Measurements from ENCODE around the gene GORASP1. TPM values are rescaled to one million over a fixed set of nuclear protein-coding genes. Genes with fewer than 3 reads are reported as not detected.

Gene GORASP1
- total RNA-seq, 2 donors from 2014 or later: 29.2 to 40.1 TPM

GRCh38 chr3:39100500-39100886 lies 6.9 kb downstream of the GORASP1 start:
- Mint-ChIP-seq H3K4me1 (peaks cover 27% of the 10 kb centered on the region), H3K4me3 (peak overlapping the region; percentile 19), H3K27me3 (no peaks in the 10 kb centered on the region), H3K27ac (peak overlapping the region; percentile 82), H3K36me3 (ENCODE audit: low read depth) (no peaks in the 10 kb centered on the region)
- ATAC-seq: no peak
- H3K9me3 ChIP-seq (ENCODE audit: control insufficient read depth, low read length, poor library complexity, severe bottlenecking): no peaks in the 10 kb centered on the region
- DNase-seq: no peak

- DNase-seq (no peak), ATAC-seq (no peak)
- no peak overlapping the region for H3K4me3 Mint-ChIP-seq
- no peaks in the 10 kb centered on the region for H3K36me3 Mint-ChIP-seq (ENCODE audit: low read depth)
- peak overlapping the region; percentile 82 for H3K27ac Mint-ChIP-seq
- no peaks in the 10 kb centered on the region for H3K27me3 Mint-ChIP-seq
- peaks cover 21% of the 10 kb centered on the region for H3K4me1 Mint-ChIP-seq
- H3K9me3 ChIP-seq (ENCODE audit: control insufficient read depth, low read length, poor library complexity, severe bottlenecking): no peaks in the 10 kb centered on the region
Observed at GRCh38 chr3:39099738-39100499, 7.5 kb downstream of the GORASP1 start.

DNA sequence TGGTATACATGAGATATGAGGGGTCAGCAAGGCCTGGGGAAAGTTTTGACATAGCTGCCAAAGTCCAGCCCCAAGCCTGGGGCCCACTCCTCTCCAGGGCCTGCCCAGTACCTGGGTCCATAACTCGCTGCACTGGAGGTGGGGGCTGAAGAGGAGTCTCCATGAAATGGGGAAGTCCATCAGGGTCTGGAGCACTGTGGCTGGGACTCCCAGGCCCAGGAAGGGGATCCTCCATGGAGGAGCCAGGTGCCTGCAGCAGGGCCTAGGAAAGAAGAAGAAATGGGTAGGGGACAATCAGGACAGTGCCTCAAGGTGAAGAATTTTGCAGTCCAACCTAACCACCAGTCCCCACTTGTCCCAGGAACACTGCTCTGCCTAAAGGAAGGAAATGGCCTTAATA lies 8.2 kb downstream of the GORASP1 start:
- Mint-ChIP-seq H3K27me3 (no peaks in the 10 kb centered on the region), H3K27ac (peak overlapping the region; percentile 80), H3K4me1 (peaks cover 17% of the 10 kb centered on the region), H3K4me3 (no peak overlapping the region), H3K36me3 (ENCODE audit: low read depth) (peaks cover under 1% of the 10 kb centered on the region)
- DNase-seq (no peak), ATAC-seq (no peak)
- H3K9me3 ChIP-seq (ENCODE audit: control insufficient read depth, low read length, poor library complexity, severe bottlenecking): no peaks in the 10 kb centered on the region

GRCh38 chr3:39098473-39099000 lies 8.9 kb downstream of the GORASP1 start:
- no peak for DNase-seq
- no peaks in the 10 kb centered on the region for H3K9me3 ChIP-seq (ENCODE audit: control insufficient read depth, low read length, poor library complexity, severe bottlenecking)
- Mint-ChIP-seq H3K27ac (no peak overlapping the region), H3K27me3 (no peaks in the 10 kb centered on the region), H3K4me1 (peaks cover 17% of the 10 kb centered on the region), H3K36me3 (ENCODE audit: low read depth) (peaks cover 3% of the 10 kb centered on the region), H3K4me3 (peak overlapping the region; percentile 31)
- ATAC-seq: no peak

DNA sequence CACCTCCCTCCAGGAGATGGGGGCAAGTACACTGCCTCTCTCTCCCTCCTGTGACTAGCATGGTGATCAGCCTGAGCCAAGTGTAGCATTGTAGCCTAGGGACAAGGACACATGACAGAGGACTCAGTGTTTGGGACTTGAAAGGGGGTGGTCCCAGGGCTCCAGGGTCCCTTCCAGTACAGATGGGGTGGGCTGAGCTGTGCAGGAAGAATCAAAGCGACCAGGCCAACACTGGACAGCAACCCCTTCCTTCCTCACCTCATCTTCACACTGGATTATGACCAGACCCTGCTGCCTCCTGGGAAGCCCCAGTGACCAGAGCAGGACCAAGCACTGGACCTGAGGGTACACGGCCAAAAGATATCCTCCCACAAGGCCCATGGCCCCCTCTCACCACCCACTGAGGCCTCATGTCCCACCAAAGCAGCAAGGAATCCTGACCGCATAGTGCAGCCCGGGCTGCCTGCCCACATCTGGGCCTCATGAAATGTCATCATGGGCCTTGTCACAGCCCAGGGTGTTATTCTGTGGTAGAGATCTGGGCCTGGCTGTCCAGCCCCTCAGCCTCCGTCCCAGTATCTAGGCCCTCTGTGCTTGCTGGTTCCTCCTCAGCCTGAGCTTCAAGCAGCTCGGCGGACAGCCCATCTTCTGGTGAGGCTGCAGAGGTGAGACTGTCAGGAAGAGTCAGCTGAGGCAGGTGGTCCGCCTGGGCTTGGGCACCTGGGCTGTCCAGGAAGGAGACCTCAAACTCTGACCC lies 9.5 kb downstream of the GORASP1 start:
- Mint-ChIP-seq H3K36me3 (ENCODE audit: low read depth) (peaks cover 3% of the 10 kb centered on the region), H3K27ac (peak overlapping the region; percentile 47), H3K4me1 (peaks cover 14% of the 10 kb centered on the region), H3K4me3 (no peak overlapping the region), H3K27me3 (no peaks in the 10 kb centered on the region)
- H3K9me3 ChIP-seq (ENCODE audit: control insufficient read depth, low read length, poor library complexity, severe bottlenecking): no peaks in the 10 kb centered on the region
- ATAC-seq (no peak), DNase-seq (no peak)

- Mint-ChIP-seq H3K4me1 (peaks cover 9% of the 10 kb centered on the region), H3K4me3 (no peak overlapping the region), H3K27me3 (no peaks in the 10 kb centered on the region), H3K27ac (peak overlapping the region; percentile 47), H3K36me3 (ENCODE audit: low read depth) (peaks cover 6% of the 10 kb centered on the region)
- DNase-seq (no peak), ATAC-seq (no peak)
- no peaks in the 10 kb centered on the region for H3K9me3 ChIP-seq (ENCODE audit: control insufficient read depth, low read length, poor library complexity, severe bottlenecking)
Observed at GRCh38 chr3:39096775-39097174, 10.7 kb downstream of the GORASP1 start.

DNA sequence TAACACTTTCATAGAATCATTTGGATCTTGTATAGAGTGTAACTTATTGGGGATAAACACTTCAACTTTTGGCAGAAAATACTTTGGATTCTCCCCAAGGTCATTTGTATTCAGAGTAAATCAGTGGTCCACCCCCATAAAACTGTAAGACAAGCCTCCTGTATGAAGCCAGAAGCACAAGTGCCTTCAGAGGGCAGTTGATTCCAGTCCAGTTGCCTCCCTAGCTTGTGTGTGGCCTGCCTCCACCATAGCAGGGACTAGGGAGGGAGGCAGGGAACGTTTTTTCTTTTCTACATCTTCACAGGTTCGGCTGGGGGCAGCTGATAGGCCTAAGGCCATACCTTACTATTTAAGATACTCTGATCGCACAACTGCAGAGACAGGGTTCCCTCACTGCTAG lies 11.6 kb downstream of the GORASP1 start:
- no peak for ATAC-seq
- H3K4me3 Mint-ChIP-seq: no peak overlapping the region
- peaks cover 3% of the 10 kb centered on the region for H3K4me1 Mint-ChIP-seq
- peaks cover 6% of the 10 kb centered on the region for H3K36me3 Mint-ChIP-seq (ENCODE audit: low read depth)
- peak overlapping the region; percentile 53 for H3K27ac Mint-ChIP-seq
- no peaks in the 10 kb centered on the region for H3K27me3 Mint-ChIP-seq
- no peak for DNase-seq
- no peaks in the 10 kb centered on the region for H3K9me3 ChIP-seq (ENCODE audit: control insufficient read depth, low read length, poor library complexity, severe bottlenecking)

- Mint-ChIP-seq H3K4me1 (peaks cover 3% of the 10 kb centered on the region), H3K4me3 (no peak overlapping the region), H3K27ac (peak overlapping the region; percentile 53), H3K36me3 (ENCODE audit: low read depth) (peaks cover 6% of the 10 kb centered on the region), H3K27me3 (no peaks in the 10 kb centered on the region)
- no peak for ATAC-seq
- no peaks in the 10 kb centered on the region for H3K9me3 ChIP-seq (ENCODE audit: control insufficient read depth, low read length, poor library complexity, severe bottlenecking)
- no peak for DNase-seq
Observed at GRCh38 chr3:39094851-39095677, 12.4 kb downstream of the GORASP1 start.

DNA sequence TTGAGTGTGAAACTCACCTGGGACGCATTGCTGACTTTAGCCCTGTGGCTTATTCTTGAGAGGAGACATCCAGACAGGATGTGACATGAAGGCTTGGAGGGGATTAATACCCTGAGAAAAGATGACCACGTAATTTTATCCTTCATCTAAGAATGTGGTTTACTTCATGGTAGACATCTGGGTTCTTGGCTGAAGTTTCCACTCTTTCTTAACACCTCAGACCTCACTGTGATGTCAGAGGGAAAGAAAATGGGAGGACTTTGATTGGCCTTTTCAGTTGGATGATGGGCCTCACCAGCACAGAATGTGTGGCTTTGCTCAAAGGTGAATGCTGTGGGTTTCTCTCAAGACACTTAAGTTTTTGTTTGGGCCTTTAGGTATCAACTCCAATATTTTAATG lies 16.5 kb downstream of the GORASP1 start:
- H3K9me3 ChIP-seq (ENCODE audit: control insufficient read depth, low read length, poor library complexity, severe bottlenecking): no peaks in the 10 kb centered on the region
- Mint-ChIP-seq H3K36me3 (ENCODE audit: low read depth) (peaks cover 10% of the 10 kb centered on the region), H3K27me3 (no peaks in the 10 kb centered on the region), H3K4me3 (no peak overlapping the region), H3K27ac (no peak overlapping the region), H3K4me1 (peaks cover 7% of the 10 kb centered on the region)
- DNase-seq (no peak), ATAC-seq (peak; percentile 18)

GRCh38 chr3:39088889-39089288 lies 18.5 kb downstream of the GORASP1 start:
- no peak for DNase-seq
- H3K27ac Mint-ChIP-seq: peak overlapping the region; percentile 49
- ATAC-seq: no peak
- no peak overlapping the region for H3K4me3 Mint-ChIP-seq
- peaks cover 8% of the 10 kb centered on the region for H3K36me3 Mint-ChIP-seq (ENCODE audit: low read depth)
- H3K9me3 ChIP-seq (ENCODE audit: control insufficient read depth, low read length, poor library complexity, severe bottlenecking): no peaks in the 10 kb centered on the region
- peaks cover 7% of the 10 kb centered on the region for H3K4me1 Mint-ChIP-seq
- H3K27me3 Mint-ChIP-seq: no peaks in the 10 kb centered on the region

GRCh38 chr3:39088456-39088855 lies 19.0 kb downstream of the GORASP1 start:
- Mint-ChIP-seq H3K27ac (peak overlapping the region; percentile 49), H3K27me3 (no peaks in the 10 kb centered on the region), H3K4me1 (peaks cover 7% of the 10 kb centered on the region), H3K36me3 (ENCODE audit: low read depth) (peaks cover 9% of the 10 kb centered on the region), H3K4me3 (no peak overlapping the region)
- peak; percentile 30 for ATAC-seq
- DNase-seq: no peak
- H3K9me3 ChIP-seq (ENCODE audit: control insufficient read depth, low read length, poor library complexity, severe bottlenecking): no peaks in the 10 kb centered on the region

DNA sequence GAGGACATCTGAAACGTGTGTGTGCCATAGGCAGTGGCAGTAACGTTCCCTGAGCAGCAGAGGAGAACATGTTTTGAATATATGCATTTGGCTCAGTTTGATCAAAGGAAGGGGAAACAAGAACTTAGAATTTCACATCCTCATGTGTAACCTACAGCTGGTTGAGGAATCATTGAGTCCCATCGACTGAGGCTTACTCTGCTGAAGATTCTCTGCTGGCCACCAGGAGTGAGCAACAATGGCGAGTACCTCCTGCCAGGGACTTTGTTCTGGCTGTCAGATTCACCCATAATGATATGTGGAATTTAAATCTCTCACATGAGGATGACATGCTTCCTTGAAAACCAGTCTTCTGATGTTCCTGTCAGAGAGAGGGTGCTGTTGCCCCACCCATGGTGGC lies 21.3 kb downstream of the GORASP1 start:
- no peak for ATAC-seq
- H3K9me3 ChIP-seq (ENCODE audit: control insufficient read depth, low read length, poor library complexity, severe bottlenecking): no peaks in the 10 kb centered on the region
- Mint-ChIP-seq H3K27me3 (no peaks in the 10 kb centered on the region), H3K36me3 (ENCODE audit: low read depth) (peaks cover 17% of the 10 kb centered on the region), H3K27ac (no peak overlapping the region), H3K4me1 (peaks cover 13% of the 10 kb centered on the region), H3K4me3 (no peak overlapping the region)
- no peak for DNase-seq

Measured in T-helper 17 cell (primary cell).